HG03520 (cell line): ENCODE data around the gene CMTM3.
"Not testable (repeated sequence)": the region's sequence is repeated elsewhere in the genome, so short reads cannot be mapped to it uniquely, and the experiment has no call there.

ENCODE experiments used
- ATAC-seq: cut with Tn5 transposase; IDR thresholded peaks from one replicate; pipeline ENCODE4 v1.9.1; 2021; ENCODE audit warnings: mild to moderate bottlenecking, moderate library complexity; ENCODE audit not compliant: unreplicated experiment

The CMTM3 gene

DNA sequence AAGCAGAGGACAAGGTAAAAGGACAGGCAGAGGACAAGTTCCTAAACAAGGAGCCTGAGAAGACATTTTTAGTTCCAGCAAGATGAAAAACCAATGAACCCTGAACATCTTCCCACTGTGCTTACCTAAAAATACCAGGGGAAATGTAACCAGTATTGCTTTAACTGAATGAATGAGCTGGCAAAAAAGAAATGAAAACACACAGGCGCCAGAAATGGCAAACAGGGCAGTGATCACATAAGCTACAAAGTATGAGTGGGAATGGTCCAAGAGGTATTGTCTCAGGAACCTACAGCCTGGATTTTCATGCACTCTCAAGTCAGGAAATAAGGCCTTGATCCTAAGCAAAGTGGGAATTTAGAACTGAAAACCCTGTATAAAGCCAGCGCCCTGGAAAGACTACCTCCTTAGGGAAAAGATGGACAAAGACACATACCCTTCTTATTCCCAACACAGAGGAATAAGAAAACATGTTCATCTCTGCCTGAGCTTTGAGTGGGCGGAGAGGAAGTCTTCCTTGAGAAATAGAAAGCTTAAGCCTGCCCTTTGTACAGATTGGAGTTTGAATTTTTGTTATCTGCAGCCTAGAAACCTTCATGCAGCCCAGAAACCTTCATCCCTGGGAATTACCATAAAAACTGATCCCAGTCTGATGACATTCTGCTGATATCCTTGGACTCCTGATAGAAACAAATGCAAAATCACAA is 23.1 kb upstream of the CMTM3 start:
- no peak for ATAC-seq

DNA sequence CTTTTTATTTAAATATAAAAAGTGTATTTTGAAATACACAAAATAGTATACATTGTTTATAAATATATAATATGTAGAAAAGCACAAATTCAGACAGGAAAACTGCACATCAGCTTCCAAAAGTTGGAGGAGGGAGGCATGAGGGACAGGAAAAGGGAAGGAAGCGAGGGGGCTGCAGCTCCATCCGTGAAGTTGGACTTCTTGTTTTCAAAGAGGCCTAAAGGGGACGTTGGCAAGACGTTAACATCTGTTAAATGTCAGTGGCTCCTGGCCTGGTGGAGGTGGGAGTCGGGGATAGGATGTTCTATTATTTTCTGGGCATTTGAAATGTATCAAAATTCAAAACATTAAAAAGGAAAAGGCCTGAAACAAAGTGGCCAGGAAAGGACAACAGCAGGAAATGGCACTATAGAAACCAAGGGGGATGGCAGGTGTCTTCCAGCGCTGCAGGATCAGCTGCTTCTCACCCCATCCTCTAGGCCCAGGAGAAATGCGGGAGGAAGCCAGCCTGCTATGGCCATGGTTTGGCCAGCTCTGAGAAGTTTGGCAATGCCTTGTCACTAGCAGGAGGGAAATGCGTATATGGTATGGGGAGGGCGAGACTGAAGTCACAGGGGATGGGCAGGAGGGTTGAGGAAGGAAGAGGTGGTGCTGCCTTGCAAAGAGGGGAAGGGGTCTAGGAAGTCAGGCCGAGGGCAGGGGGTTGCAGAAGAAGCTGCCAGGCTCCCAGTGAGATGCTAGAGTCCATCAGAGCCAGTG is 18.8 kb upstream of the CMTM3 start:
- ATAC-seq: no peak

DNA sequence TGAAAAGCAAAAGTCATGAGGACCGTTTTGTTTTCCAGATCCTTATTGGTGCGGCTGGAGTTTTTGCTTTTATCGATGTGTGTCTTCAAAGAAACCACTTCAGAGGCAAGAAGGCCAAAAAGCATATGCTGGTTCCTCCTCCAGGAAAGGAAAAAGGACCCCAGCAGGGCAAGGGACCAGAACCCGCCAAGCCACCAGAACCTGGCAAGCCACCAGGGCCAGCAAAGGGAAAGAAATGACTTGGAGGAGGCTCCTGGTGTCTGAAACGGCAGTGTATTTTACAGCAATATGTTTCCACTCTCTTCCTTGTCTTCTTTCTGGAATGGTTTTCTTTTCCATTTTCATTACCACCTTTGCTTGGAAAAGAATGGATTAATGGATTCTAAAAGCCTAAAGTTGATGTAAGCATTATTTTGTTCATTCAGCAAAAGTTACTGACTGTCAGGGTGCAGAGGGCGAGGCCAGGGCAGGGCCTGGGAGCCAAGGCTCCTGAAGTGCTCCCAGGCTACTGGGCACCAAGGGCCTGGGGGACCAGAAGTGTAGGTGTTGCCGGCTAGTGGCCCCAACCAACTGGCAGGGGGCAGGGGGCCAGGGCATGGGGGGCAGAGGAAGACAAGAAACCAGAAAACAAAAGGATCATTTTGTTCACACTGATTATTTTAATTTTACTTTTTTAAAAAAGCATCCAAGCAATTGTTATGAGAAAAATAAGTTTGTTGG is 16.5 kb upstream of the CMTM3 start:
- ATAC-seq: no peak

DNA sequence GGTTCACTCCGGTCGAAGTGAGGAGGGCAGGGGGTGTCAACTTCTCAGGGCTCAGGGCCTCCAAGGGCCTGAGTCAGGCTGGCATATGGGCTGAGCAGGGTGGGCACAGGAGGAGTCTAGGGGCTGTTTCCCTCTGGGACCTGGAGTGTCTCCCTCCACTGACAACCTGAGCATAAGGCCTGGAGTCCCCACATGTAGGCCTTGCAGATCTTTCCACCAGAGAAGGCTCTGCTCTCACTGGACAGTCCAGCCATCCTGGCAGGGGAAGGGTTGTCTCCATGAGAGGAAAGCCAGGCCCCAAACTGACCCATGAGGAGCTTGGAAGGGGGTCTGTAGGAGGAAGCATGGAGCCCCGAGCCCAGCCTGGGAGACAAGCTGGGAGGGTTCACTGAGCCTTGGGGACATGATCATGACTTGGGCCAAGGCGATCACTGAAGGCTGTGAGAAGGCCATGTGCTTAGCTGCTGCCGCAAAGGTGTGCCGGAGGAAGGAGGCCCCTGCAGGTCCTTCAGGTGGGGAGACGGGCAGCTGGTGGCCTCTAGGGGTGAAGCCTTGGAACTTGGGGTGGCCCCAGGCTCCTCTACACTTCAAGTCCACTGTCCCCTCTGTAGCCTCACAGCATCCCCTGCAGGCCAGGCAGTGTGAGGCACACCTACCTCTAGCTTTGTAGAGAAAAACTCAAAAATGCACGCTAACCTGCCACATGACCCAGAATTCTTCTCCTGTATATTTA is 15.4 kb upstream of the CMTM3 start:
- ATAC-seq: peak; percentile 65

DNA sequence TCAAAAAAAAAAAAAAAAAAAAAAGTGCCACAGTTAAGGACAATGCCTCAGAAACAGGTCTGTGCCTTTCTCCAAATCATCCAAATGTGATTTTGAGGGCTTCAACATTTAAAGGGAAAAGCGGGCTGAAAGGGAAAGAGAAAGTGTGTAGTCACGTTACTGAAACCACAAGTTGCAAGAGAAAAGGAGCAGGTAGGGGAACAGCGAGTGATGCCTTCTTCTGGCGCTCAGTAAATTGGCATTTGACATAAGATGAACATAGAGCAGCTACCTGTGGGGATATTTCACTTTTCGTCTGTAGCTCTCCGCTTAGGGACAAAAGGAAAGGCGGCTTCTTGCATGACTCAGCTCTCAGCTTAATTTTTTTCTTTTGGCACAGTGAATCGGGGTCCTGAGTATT is 14.2 kb upstream of the CMTM3 start:
- ATAC-seq: no peak

DNA sequence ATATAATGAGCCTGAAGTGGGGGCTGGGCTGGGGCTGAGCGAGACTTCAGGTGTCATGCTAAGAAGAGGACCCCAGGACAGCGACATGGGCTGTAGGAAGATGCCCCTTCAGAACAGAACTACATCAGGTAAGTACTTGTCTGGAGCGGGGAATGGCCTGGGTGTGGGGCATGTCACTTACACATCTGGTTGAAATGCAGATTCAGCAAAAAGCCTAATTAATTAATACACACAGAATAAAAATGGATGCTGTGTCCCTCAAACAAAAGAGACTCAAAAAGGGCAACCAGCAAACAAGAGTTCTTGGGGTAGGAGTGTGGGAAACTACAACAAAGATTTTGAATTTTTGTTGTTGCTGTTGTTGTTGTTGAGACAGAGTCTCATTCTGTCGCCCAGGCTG is 13.5 kb upstream of the CMTM3 start:
- no peak for ATAC-seq

DNA sequence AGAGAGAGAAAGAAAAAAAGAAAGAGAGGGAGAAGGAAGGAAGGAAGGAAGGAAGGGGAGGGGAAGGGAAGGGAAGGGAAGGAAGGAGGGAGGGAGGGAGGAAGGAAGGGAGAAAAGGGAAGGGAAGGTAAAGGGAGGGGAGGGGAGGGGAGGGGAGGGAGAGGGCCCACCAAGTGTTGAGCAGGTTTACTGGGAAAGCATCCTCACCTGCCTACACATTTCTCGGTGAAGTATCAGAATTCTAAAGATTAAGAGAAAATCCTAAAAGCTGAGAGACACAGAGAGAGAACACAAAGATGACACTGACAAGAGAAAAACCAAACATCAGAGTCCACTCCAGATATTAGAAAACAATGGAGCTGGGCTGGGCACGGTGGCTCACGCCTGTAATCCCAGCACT is 12.3 kb upstream of the CMTM3 start:
- no peak for ATAC-seq

DNA sequence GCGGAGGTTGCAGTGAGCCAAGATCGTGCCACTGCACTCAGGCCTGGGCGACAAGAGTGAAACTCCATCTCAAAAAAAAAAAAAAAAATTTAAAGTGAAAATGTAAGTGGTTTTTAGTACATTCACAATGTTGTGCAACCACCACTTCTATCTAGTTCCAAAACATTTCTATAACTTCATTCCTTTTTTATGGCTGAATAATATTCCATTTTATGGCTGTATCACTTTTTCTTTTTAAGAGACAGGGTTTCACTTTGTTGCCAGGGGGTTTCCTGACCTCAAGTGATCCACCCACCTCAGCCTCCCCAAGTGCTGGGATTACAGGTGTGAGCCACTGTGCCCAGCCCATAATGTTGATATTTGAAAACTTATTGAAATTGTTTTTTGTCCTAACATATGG is 11.7 kb upstream of the CMTM3 start:
- ATAC-seq: no peak

DNA sequence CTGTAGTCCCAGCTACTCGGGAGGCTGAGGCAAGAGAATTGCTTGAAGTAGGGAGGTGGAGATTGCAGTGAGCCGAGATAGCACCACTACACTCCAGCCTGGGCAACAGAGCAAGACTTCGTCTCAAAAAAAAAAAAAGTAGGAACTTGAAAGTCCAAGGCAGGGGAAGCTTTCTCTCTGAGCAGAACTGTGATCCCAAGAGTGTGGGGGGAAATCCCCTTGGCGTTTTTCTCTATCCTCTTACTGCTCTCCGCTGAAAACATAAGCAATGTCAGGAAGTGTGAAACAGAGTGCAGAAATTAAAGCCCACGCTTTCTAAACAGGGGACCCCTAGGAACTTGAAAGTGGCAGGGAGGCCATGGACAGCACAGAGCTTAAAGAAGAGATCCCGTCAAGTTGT is 9.8 kb upstream of the CMTM3 start:
- ATAC-seq: no peak

DNA sequence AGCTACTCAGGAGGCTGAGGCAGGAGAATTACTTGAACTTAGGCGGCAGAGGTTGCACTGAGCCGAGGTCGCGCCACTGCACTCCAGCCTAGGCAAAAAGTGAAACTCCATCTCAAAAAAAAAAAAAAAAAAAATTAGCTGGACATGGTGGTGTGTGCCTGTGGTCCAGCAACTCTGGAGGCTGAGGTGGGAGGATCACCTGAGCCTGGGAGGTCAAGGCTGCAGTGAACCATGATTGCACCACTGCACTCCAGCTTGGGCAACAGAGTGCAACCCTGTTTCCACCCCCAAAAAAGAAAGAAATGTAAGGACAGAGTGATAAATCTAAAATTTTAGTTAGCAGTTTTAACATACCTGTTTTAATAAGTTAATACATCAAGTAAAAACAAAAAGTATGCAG is 7.9 kb upstream of the CMTM3 start:
- not testable (repeated sequence) for ATAC-seq

DNA sequence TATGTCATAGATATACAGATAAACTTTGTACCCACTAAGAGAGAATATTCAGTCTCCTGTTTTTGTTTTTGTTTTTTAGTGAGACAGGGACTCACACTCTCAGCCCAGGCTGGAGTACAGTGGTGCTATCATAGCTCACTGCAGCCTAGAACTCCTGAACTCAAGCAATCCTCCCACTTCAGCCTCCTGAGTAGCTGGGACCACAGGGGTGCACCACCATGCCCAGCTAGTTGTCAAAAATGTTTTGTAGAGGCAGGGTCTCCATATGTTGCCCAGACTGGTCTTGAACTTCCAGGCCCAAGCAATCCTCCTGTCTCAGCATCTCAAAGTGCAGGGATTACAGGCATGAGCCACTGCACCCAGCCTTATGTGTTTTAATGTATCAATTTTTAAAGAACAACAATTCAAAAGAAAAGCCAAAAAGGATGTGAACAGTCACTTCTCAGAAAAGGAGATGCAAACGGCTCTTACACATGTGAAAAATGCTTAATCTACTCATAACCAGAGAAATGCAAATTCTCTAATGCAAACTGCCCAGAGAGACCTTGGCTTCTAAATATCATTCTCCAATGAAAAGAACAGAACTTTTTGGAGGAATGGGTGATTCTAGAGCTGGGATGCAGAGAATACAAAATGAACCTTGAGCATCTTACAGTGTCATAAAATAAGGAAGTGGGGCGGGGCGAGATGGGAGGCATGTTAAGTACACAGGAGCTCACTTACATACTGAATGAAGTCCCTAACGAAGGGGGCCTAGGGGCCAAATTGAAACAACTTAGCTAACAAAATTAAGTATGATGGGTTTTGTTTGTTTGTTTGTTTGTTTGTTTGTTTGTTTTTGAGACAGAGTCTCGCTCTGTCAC is 7.3 kb upstream of the CMTM3 start:
- ATAC-seq: no peak

DNA sequence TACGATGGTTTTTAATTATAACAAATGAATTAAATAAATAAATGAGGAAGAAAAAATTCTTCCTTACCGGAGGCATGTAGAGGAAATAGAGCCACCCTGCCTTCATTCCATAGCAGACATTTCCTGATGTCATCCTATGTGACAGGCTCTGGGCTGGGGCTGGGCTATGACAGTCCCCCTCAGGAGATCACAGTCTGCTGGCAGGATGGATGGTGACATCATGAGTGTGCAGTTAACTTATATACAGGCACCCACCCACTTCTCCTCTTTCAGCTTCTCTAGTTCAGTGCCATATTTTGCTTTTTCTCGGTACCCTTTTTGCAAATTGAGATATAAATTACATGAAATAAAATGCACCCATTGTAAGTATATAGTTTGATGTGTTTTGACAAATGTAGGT is 6.4 kb upstream of the CMTM3 start:
- ATAC-seq: no peak

DNA sequence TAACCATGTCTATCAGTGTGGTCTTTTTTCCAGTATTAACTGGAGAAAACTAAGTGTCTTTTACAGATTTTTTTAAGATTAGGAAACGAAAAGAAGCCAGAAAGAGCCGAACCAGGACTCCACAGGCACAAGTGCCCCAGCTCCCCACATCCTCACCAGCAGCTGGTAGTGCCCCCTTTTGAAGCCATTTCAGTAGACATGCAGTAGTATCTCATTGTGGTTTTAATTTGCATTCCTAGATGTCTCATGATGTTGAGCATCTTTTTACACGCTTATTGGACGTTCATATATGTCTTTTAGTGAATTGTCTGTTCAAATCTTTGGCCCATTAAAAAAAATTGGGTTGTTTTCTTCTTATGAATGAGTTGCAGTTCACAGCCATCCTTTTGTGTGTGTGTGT is 4.8 kb upstream of the CMTM3 start:
- no peak for ATAC-seq

DNA sequence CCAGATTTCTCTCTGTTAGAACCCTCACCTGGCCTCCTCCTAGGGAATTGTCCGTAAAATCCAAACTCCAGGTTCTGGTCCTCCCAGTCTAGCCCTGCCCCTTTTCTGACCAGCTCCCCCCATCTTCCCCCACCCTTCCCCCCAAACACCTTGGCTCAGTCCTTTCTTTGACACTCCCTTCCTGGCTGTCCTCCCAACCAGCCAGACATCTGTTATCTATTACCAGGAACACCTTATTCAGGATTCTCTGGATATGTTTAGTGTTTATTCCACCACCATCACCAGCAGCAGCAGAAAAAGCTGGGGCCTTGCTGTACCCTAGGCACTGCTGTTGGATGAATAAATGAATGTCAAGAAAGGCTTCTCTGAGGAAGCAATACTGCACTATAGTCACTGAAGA is 4.0 kb upstream of the CMTM3 start:
- ATAC-seq: no peak

DNA sequence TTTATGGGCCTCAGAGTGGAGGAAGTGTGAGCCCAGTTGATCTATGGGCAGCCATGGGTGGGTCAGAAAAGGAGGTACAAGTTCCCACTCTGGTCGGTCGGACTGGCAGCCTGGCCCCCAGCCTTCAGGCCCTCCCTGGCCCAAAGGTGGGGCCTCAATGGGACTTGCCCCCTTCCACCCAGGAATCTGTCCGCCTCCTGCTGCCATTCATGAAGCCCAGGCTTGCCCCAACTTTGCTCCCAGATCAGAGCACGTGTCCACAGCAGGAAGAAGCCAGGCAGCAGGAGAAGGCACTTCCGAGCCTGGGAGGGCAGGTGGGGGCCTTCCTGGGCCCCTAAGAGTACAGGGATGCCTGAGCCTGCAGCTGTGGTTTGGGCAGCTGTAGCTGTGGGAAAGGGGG is 3.0 kb upstream of the CMTM3 start:
- no peak for ATAC-seq

DNA sequence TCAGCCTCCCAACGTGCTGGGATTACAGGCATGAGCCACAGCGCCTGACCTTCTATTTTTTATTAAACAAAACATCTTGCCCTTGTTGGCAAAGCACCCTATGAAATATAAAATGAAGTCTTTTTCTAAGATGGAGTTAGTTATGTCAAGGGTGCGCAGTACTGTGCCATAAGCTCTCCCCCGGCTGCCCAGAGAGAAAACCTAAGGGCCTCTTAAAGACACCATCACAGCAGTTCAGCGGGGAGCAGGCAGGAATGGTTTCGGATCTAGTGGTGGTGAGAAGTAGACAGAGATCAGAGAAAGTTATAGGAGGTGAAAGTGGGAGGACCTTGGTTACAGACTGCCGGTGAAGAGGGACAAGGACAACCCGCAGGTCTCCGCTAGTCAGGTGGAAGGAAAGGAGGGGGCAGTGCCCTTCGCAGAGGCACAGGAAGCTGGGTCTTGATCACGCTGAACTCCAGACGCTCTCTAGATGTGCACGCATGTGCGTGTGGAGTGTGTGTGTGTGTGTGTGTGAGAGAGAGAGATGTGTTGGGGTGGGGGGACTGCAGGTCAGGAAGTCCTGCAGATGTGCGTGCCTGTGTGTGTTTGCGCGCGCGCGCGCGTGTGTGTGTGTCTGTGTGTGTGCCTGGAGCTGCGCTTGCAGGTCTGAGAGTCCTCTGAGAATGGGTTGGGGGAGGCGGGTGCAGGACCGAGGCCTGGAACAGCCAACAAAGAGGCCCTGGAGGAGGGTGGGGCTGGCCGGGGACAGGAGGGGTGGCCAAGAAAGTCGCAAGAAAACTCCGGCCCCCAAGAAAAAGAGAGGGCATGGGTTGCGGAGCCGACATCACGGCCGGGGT is 748 bp upstream of the CMTM3 start:
- ATAC-seq: no peak

DNA sequence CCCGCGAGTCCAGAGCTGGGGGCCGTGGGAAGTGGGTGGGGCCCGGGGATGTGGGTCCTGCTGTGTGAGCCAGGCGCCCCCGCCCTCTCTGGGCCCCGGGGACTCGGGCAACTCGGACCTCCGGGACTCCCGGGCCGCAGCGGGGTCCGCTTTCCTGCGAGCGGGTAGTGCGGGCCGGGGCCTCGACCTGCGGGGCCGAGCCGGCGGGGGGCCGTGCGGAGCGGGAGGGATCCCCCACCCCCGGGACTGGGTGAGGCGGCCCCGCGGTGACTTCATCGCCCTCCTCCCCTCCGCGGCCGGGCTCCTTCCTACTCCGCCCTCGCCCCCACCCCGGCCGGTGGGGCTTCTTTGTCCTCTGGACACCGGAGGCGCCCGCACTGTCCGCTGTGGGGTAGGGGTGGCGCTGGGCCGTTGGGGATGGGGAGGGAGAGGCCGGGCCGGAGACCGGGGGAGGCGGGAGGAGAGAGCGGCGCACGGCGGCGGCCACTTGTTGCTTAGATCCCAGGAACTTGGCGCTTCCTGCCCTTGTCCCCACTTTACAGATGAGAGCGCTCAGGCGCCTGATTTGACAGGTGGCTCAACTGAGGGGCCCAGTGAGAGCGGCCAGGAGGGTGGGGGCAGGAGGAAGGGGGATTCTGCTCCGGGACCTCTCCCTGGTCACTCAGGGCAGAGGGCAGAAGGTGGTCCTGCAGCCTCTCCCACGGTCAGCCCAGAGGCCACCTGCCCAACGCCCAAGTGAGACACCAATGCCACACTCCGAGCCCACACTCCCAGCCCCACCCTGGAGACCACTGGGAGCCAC is 874 bp downstream of the CMTM3 start:
- ATAC-seq: peak; percentile 22

DNA sequence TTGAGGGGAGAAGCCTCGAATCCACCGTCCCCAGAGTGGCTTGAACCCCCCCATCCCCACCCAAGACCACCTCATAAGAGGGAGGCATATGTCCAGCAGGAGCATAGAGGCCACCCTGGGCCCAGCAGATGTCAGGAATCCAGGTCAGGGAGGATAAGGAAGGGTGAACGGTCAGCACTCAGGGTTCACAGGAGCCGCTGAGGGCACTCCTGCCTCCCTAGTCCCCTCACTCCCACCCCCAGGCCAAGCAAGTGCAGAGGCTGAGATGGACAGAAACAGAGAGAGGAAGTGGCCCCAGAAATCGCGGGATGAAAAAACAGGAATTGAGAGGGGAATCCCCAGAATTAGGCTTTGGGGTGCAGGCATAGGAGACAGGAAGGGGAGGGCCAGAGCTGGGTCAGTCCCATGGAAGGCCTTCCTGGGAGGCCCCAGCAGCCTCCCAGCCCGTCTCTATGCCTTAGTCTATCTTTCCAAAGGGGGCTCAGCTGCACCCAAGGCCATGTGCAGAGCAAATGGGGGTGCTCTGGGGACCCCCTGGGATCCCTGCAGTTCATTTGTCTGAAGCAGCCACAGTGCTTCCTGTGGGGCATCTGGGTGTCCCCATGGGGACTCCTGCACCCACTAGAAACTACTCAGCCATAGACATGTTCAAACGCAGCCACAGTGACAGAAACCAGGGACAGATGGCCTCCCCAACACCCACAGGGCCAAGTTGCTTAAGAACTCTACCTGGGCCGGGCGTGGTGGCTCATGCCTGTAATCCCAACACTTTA is 1.7 kb downstream of the CMTM3 start:
- ATAC-seq: no peak
